H1 (cell line): ENCODE data around the gene CPLANE2. TPM values are rescaled to one million over a fixed set of nuclear protein-coding genes. Genes with fewer than 3 reads are reported as not detected.
A peak's percentile ranks its signal among the peaks of the same experiment; 100 is the strongest.

Source experiments
- ASH2L ChIP-seq: fragments of 200-600, 300-600 bp; sonication (generic); IDR thresholded peaks from one replicate; pipeline ENCODE4 v1.7.1; 2017; ENCODE audit warnings: low read length
- CHD1 ChIP-seq: IDR thresholded peaks from 2 replicates; pipeline ENCODE4 v1.6.1; 2012; ENCODE audit warnings: low read depth, low read length, improper control_type of control experiment
- CTBP2 ChIP-seq: IDR thresholded peaks from 2 replicates; pipeline ENCODE4 v1.7.0; 2011; ENCODE audit warnings: borderline replicate concordance, mild to moderate bottlenecking, moderate library complexity, mixed read lengths, low read length; ENCODE audit not compliant: insufficient read depth, insufficient read length
- E2F6 ChIP-seq: IDR thresholded peaks from 2 replicates; pipeline ENCODE4 v1.6.1; 2012; ENCODE audit warnings: inconsistent platforms
- RBBP5 ChIP-seq: IDR thresholded peaks from 2 replicates; pipeline ENCODE4 v1.7.1; 2012; ENCODE audit warnings: low read depth, mild to moderate bottlenecking, inconsistent platforms, low read length, moderate library complexity, borderline replicate concordance
- SP2 ChIP-seq: IDR thresholded peaks from 2 replicates; pipeline ENCODE4 v1.6.1; 2012; ENCODE audit warnings: mild to moderate bottlenecking, low read length, inconsistent platforms
- TCF12 ChIP-seq: IDR thresholded peaks from 2 replicates; pipeline ENCODE4 v1.6.1; 2011; ENCODE audit warnings: low read depth, mild to moderate bottlenecking, low read length
- TEAD4 ChIP-seq: IDR thresholded peaks from 2 replicates; pipeline ENCODE4 v1.6.1; 2012; ENCODE audit warnings: low read depth, low read length, inconsistent platforms, mixed read lengths
- polyA plus RNA-seq, 7 experiments: library from polyadenylated mRNA; depleted of rRNA in 3 of 7; stranded (reverse) in 5 of 7; unstranded in 2 of 7; fragments of >200 nt in 5 of 7; fragments of 200-250 nt in 2 of 7; gene quantifications; 1 replicate in 5 of 7; 2 replicates in 1 of 7; 4 replicates in 1 of 7; pipeline versions ENCODE4 v1.2.1 to v1.2.3, GENCODE V29; 2011 to 2013; ENCODE audit warnings: missing spikeins in 2 of 7, mixed read lengths in 2 of 7
- total RNA-seq: library from RNA; stranded (reverse); fragmentation: NEBNext Ultra II Directional; extraction: Animal tissue kit (Norgen Biotek cat#: 25700); gene quantifications from 2 replicates; pipeline ENCODE4 v1.2.1, GENCODE V29; 2021
- TF ChIP-seq, protein P1 (sequence below), 3 experiments: IDR thresholded peaks; 1 replicate in 2 of 3; 2 replicates in 1 of 3; pipeline versions ENCODE4 v1.5.1 to v1.6.1; 2011; ENCODE audit warnings: low read length in 3 of 3, mild to moderate bottlenecking in 3 of 3, inconsistent platforms in 2 of 3, low read depth in 1 of 3, moderate library complexity in 1 of 3; ENCODE audit not compliant: insufficient read depth in 1 of 3; ENCODE audit errors: control extremely low read depth in 1 of 3

Gene CPLANE2
- total and polyA plus RNA-seq, 2 of the 8 experiments (the other 6 are each of a cell fraction or from before 2014, with no cell fraction given), result 2.3 to 2.5 TPM

DNA sequence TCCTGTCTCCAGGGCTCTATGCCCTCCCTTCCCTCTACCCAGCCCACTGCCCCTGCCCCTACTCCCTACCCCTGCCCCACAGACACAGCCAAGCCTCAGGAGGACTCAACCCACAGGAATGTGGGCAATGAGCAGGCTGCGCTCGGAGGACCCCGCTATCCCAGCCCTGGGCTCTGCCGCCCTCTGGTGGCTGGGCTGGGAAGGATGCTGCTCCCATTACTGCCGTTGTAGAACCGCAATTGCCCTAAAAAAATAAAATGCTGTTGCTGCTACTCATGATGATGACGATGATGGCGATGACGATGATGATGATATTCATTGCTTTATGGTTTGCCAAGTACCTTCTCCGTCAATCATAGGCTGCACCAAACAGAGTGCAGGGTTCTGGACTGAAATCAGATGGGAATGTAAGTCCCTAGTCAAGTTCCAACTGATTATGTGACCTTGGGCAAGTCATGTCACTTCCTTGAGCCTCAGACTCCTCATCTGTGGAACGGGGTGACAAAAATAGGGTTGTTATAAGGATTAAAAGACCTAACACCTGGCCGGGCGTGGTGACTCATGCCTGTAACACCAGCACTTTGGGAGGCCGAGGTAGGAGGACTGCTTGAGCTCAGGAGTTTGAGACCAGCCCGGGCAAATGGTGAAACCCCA lies 49.1 kb downstream of the CPLANE2 start (continued):
- TF ChIP-seq, protein P1, sequence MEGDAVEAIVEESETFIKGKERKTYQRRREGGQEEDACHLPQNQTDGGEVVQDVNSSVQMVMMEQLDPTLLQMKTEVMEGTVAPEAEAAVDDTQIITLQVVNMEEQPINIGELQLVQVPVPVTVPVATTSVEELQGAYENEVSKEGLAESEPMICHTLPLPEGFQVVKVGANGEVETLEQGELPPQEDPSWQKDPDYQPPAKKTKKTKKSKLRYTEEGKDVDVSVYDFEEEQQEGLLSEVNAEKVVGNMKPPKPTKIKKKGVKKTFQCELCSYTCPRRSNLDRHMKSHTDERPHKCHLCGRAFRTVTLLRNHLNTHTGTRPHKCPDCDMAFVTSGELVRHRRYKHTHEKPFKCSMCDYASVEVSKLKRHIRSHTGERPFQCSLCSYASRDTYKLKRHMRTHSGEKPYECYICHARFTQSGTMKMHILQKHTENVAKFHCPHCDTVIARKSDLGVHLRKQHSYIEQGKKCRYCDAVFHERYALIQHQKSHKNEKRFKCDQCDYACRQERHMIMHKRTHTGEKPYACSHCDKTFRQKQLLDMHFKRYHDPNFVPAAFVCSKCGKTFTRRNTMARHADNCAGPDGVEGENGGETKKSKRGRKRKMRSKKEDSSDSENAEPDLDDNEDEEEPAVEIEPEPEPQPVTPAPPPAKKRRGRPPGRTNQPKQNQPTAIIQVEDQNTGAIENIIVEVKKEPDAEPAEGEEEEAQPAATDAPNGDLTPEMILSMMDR (IDR thresholded peaks at IDR 0.05; ENCODE audit: control extremely low read depth in 1 of 3, insufficient read depth in 1 of 3, low read depth in 1 of 3, low read length in 3 of 3), result peak; percentile 92 to 98 (median 95)
- TF ChIP-seq SP2 (no peak), RBBP5 (no peak), ASH2L (no peak), CTBP2 (no peak), TEAD4 (peak; percentile 85), CHD1 (no peak), E2F6 (no peak), TCF12 (no peak)
